ENCODE results near the gene ERN1. TPM values are rescaled to one million over a fixed set of nuclear protein-coding genes. Genes with fewer than 3 reads are reported as not detected.

Gene ERN1
- total RNA-seq, 1 donor from 2014 or later = 14.9 TPM

- H3K9me3 Mint-ChIP-seq (ENCODE audit: low read depth) = no peaks in the 10 kb centered on the region
These were observed 19.3 kb upstream of the ERN1 start for GRCh38 chr17:64149196-64149595.

GRCh38 chr17:64148699-64149098 is 18.8 kb upstream of the ERN1 start:
- Mint-ChIP-seq H3K27me3 (ENCODE audit: low read depth) (no peaks in the 10 kb centered on the region), H3K27ac (ENCODE audit: unreplicated experiment) (peak overlapping the region; percentile 78), H3K4me3 (ENCODE audit: unreplicated experiment) (no peak overlapping the region), H3K36me3 (ENCODE audit: low read depth) (peaks cover 18% of the 10 kb centered on the region), H3K4me1 (ENCODE audit: low read depth) (peaks cover 34% of the 10 kb centered on the region), H3K9me3 (ENCODE audit: low read depth) (no peaks in the 10 kb centered on the region)
- no peak for DNase-seq (ENCODE audit: low spot score)
- TF ChIP-seq CTCF (IDR thresholded peaks at IDR 0.05) = peak; percentile 69

More at GRCh38 chr17:64149196-64149595, 19.3 kb upstream of the ERN1 start:
- H3K27ac Mint-ChIP-seq (ENCODE audit: unreplicated experiment) = no peak overlapping the region
- peaks cover 36% of the 10 kb centered on the region for H3K4me1 Mint-ChIP-seq (ENCODE audit: low read depth)
- no peaks in the 10 kb centered on the region for H3K27me3 Mint-ChIP-seq (ENCODE audit: low read depth)
- H3K36me3 Mint-ChIP-seq (ENCODE audit: low read depth) = peaks cover 18% of the 10 kb centered on the region
- no peak for TF ChIP-seq CTCF (IDR thresholded peaks at IDR 0.05)
- DNase-seq (ENCODE audit: low spot score) = no peak
- H3K4me3 Mint-ChIP-seq (ENCODE audit: unreplicated experiment) = no peak overlapping the region

GRCh38 chr17:64148017-64148631 is 18.2 kb upstream of the ERN1 start:
- H3K27me3 Mint-ChIP-seq (ENCODE audit: low read depth) = no peaks in the 10 kb centered on the region
- H3K27ac Mint-ChIP-seq (ENCODE audit: unreplicated experiment) = peak overlapping the region; percentile 78
- no peak for TF ChIP-seq CTCF (IDR thresholded peaks at IDR 0.05)
- H3K9me3 Mint-ChIP-seq (ENCODE audit: low read depth) = no peaks in the 10 kb centered on the region
- DNase-seq (ENCODE audit: low spot score) = no peak
- H3K4me3 Mint-ChIP-seq (ENCODE audit: unreplicated experiment) = peak overlapping the region; percentile 13
- peaks cover 34% of the 10 kb centered on the region for H3K4me1 Mint-ChIP-seq (ENCODE audit: low read depth)
- peaks cover 18% of the 10 kb centered on the region for H3K36me3 Mint-ChIP-seq (ENCODE audit: low read depth)

- Mint-ChIP-seq H3K4me1 (ENCODE audit: low read depth) (peaks cover 27% of the 10 kb centered on the region), H3K4me3 (ENCODE audit: unreplicated experiment) (no peak overlapping the region), H3K27ac (ENCODE audit: unreplicated experiment) (peak overlapping the region; percentile 78), H3K36me3 (ENCODE audit: low read depth) (peaks cover 12% of the 10 kb centered on the region), H3K27me3 (ENCODE audit: low read depth) (no peaks in the 10 kb centered on the region), H3K9me3 (ENCODE audit: low read depth) (no peaks in the 10 kb centered on the region)
- no peak for DNase-seq (ENCODE audit: low spot score)
- no peak for TF ChIP-seq CTCF (IDR thresholded peaks at IDR 0.05)
These were observed 17.4 kb upstream of the ERN1 start for GRCh38 chr17:64147110-64148016.

GRCh38 chr17:64146418-64147109 is 16.6 kb upstream of the ERN1 start:
- Mint-ChIP-seq H3K4me1 (ENCODE audit: low read depth) (peaks cover 25% of the 10 kb centered on the region), H3K27ac (ENCODE audit: unreplicated experiment) (no peak overlapping the region), H3K36me3 (ENCODE audit: low read depth) (peaks cover 9% of the 10 kb centered on the region), H3K4me3 (ENCODE audit: unreplicated experiment) (no peak overlapping the region), H3K27me3 (ENCODE audit: low read depth) (no peaks in the 10 kb centered on the region), H3K9me3 (ENCODE audit: low read depth) (no peaks in the 10 kb centered on the region)
- no peak for DNase-seq (ENCODE audit: low spot score)
- peak; percentile 7 for TF ChIP-seq CTCF (IDR thresholded peaks at IDR 0.05)
